H1 (cell line): ENCODE measurements around the gene LGALS1. TPM values are rescaled to one million over a fixed set of nuclear protein-coding genes. Genes with fewer than 3 reads are reported as not detected.

Experiments
- ATF2 ChIP-seq: IDR thresholded peaks from 2 replicates; pipeline ENCODE4 v1.6.1; 2012; ENCODE audit warnings: low read length, inconsistent platforms
- CTCF ChIP-seq, 3 experiments: IDR thresholded peaks; 1 replicate in 2 of 3; 2 replicates in 1 of 3; pipeline versions ENCODE4 v1.5.1 to v1.6.1; 2011; ENCODE audit warnings: low read length in 3 of 3, mild to moderate bottlenecking in 3 of 3, inconsistent platforms in 2 of 3, low read depth in 1 of 3, moderate library complexity in 1 of 3; ENCODE audit not compliant: insufficient read depth in 1 of 3; ENCODE audit errors: control extremely low read depth in 1 of 3
- EP300 ChIP-seq, 2 experiments: IDR thresholded peaks; 1 replicate in 1 of 2; 2 replicates in 1 of 2; pipeline ENCODE4 v1.6.1; 2011 to 2012; ENCODE audit warnings: low read depth in 2 of 2, low read length in 2 of 2, mild to moderate bottlenecking in 2 of 2, borderline replicate concordance in 1 of 2, inconsistent platforms in 1 of 2, moderate library complexity in 1 of 2
- HDAC6 ChIP-seq: IDR thresholded peaks from one replicate; pipeline ENCODE4 v1.7.1; 2012; ENCODE audit warnings: low read depth, mild to moderate bottlenecking, inconsistent platforms, low read length, moderate library complexity
- KDM5A ChIP-seq: fragments of 200-600 bp; IDR thresholded peaks from 2 replicates; pipeline ENCODE4 v1.7.1; 2012; ENCODE audit warnings: mild to moderate bottlenecking, low read length, inconsistent platforms, mixed read lengths
- MAFK ChIP-seq: IDR thresholded peaks from 2 replicates; pipeline ENCODE4 v1.6.1; 2012; ENCODE audit warnings: low read depth, mild to moderate bottlenecking, improper control_type of control experiment, low read length
- SP2 ChIP-seq: IDR thresholded peaks from 2 replicates; pipeline ENCODE4 v1.6.1; 2012; ENCODE audit warnings: mild to moderate bottlenecking, low read length, inconsistent platforms
- TAF7 ChIP-seq: optimal IDR thresholded peaks from 2 replicates; pipeline ENCODE3; 2011; ENCODE audit warnings: low read depth, mild to moderate bottlenecking, inconsistent platforms, low read length, moderate library complexity, borderline replicate concordance
- polyA plus RNA-seq, 7 experiments: library from polyadenylated mRNA; depleted of rRNA in 3 of 7; stranded (reverse) in 5 of 7; unstranded in 2 of 7; fragments of >200 nt in 5 of 7; fragments of 200-250 nt in 2 of 7; gene quantifications; 1 replicate in 5 of 7; 2 replicates in 1 of 7; 4 replicates in 1 of 7; pipeline versions ENCODE4 v1.2.1 to v1.2.3, GENCODE V29; 2011 to 2013; ENCODE audit warnings: missing spikeins in 2 of 7, mixed read lengths in 2 of 7
- total RNA-seq: library from RNA; stranded (reverse); fragmentation: NEBNext Ultra II Directional; extraction: Animal tissue kit (Norgen Biotek cat#: 25700); gene quantifications from 2 replicates; pipeline ENCODE4 v1.2.1, GENCODE V29; 2021

LGALS1 gene
- total and polyA plus RNA-seq, 2 of the 8 experiments (the other 6 are each of a cell fraction or from before 2014, with no cell fraction given) = 12.0 to 92.4 TPM

GRCh38 chr22:37679670-37680069 lies 4.2 kb downstream of the LGALS1 start (continued):
- TF ChIP-seq CTCF (IDR thresholded peaks at IDR 0.05; ENCODE audit: control extremely low read depth in 1 of 3, insufficient read depth in 1 of 3, low read depth in 1 of 3, low read length in 3 of 3) = no peak
- no peak for TF ChIP-seq TAF7
- no peak for TF ChIP-seq EP300 (IDR thresholded peaks at IDR 0.05; ENCODE audit: borderline replicate concordance in 1 of 2, low read depth in 2 of 2, low read length in 2 of 2)
- TF ChIP-seq ATF2 = no peak
- TF ChIP-seq KDM5A = no peak
- no peak for TF ChIP-seq MAFK
- no peak for TF ChIP-seq SP2
- no peak for TF ChIP-seq HDAC6
- TF ChIP-seq, all 59 proteins: peak for 0
